ENCODE measurements around the gene METTL6. TPM values are rescaled to one million over a fixed set of nuclear protein-coding genes. Genes with fewer than 3 reads are reported as not detected.

Gene METTL6
- total and polyA plus RNA-seq, 4 donors, result 8.6 to 35.4 (median 13.2) TPM

- ATAC-seq (ENCODE audit: insufficient read depth, low FRiP score) (no peak), DNase-seq (no peak)
- 93% methylated on average over 18 of the region's 18 CpGs for WGBS, 2 donors
- TF ChIP-seq CTCF (IDR thresholded peaks at IDR 0.05; ENCODE audit: control extremely low read depth, extremely low read depth), result no peak
- no peak overlapping the region for H3K9ac ChIP-seq (ENCODE audit: insufficient read depth in 1 of 2, low read length in 2 of 2)
- no peaks in the 10 kb centered on the region for H3K9me3 ChIP-seq (ENCODE audit: control insufficient read depth in 4 of 4, insufficient read depth in 3 of 4, low read length in 3 of 4)
- H3K4me1 ChIP-seq (ENCODE audit: control insufficient read depth in 5 of 5, insufficient read depth in 5 of 5, low read length in 5 of 5), result no peaks in the 10 kb centered on the region
- H3K36me3 ChIP-seq (ENCODE audit: control insufficient read depth in 4 of 4, insufficient read depth in 4 of 4, low read length in 4 of 4), result peaks cover 0 to 9% (median under 1%) of the 10 kb centered on the region in 4 donors
- H3K4me3 ChIP-seq, result no peak overlapping the region
- no peak overlapping the region for H3K27ac ChIP-seq (ENCODE audit: low read depth in 1 of 2, low read length in 1 of 2)
- no peaks in the 10 kb centered on the region for H3K27me3 ChIP-seq (ENCODE audit: control insufficient read depth in 3 of 3, insufficient read depth in 3 of 3, low read length in 2 of 3)
Observed at GRCh38 chr3:15451216-15452113, 24.1 kb upstream of the METTL6 start.

- TF ChIP-seq CTCF (IDR thresholded peaks at IDR 0.05; ENCODE audit: control extremely low read depth, extremely low read depth), result no peak
- no peaks in the 10 kb centered on the region for H3K27me3 ChIP-seq (ENCODE audit: control insufficient read depth in 3 of 3, insufficient read depth in 3 of 3, low read length in 2 of 3)
- H3K9me3 ChIP-seq (ENCODE audit: control insufficient read depth in 4 of 4, insufficient read depth in 3 of 4, low read length in 3 of 4), result no peaks in the 10 kb centered on the region
- no peak overlapping the region for H3K27ac ChIP-seq (ENCODE audit: low read depth in 1 of 2, low read length in 1 of 2)
- H3K36me3 ChIP-seq (ENCODE audit: control insufficient read depth in 4 of 4, insufficient read depth in 4 of 4, low read length in 4 of 4), result peaks cover 0 to 6% (median under 1%) of the 10 kb centered on the region in 4 donors
- no peaks in the 10 kb centered on the region for H3K4me1 ChIP-seq (ENCODE audit: control insufficient read depth in 5 of 5, insufficient read depth in 5 of 5, low read length in 5 of 5)
- no peak overlapping the region for H3K4me3 ChIP-seq
- DNase-seq (no peak), ATAC-seq (ENCODE audit: insufficient read depth, low FRiP score) (no peak)
- no peak overlapping the region for H3K9ac ChIP-seq (ENCODE audit: insufficient read depth in 1 of 2, low read length in 2 of 2)
- 91 to 94% methylated on average over 12 of the region's 12 CpGs for WGBS, 2 donors
Observed at GRCh38 chr3:15450438-15451215, 23.3 kb upstream of the METTL6 start.

- Histone ChIP-seq H3K36me3 (ENCODE audit: control insufficient read depth in 4 of 4, insufficient read depth in 4 of 4, low read length in 4 of 4) (peaks cover 0 to 6% (median under 1%) of the 10 kb centered on the region in 4 donors), H3K4me1 (ENCODE audit: control insufficient read depth in 5 of 5, insufficient read depth in 5 of 5, low read length in 5 of 5) (no peaks in the 10 kb centered on the region), H3K4me3 (no peak overlapping the region), H3K9me3 (ENCODE audit: control insufficient read depth in 4 of 4, insufficient read depth in 3 of 4, low read length in 3 of 4) (no peaks in the 10 kb centered on the region), H3K27me3 (ENCODE audit: control insufficient read depth in 3 of 3, insufficient read depth in 3 of 3, low read length in 2 of 3) (no peaks in the 10 kb centered on the region), H3K9ac (ENCODE audit: insufficient read depth in 1 of 2, low read length in 2 of 2) (no peak overlapping the region), H3K27ac (ENCODE audit: low read depth in 1 of 2, low read length in 1 of 2) (no peak overlapping the region)
- WGBS, 2 donors, result 71 to 78% methylated on average over 3 of the region's 3 CpGs
- DNase-seq (no peak), ATAC-seq (ENCODE audit: insufficient read depth, low FRiP score) (no peak)
- no peak for TF ChIP-seq CTCF (IDR thresholded peaks at IDR 0.05; ENCODE audit: control extremely low read depth, extremely low read depth)
Observed at GRCh38 chr3:15449489-15450224, 22.3 kb upstream of the METTL6 start.
